Natural killer cell (primary cell): ENCODE measurements around the gene RASGRP2. TPM values are rescaled to one million over a fixed set of nuclear protein-coding genes. Genes with fewer than 3 reads are reported as not detected.

Experiments
- ATAC-seq, 3 donors: fragments of 150-1000 bp in 2 of 3; fragments of 200-7000 bp in 1 of 3; cut with Tn5 transposase; 1 replicate in 1 of 3; 2 replicates in 2 of 3; pipeline ENCODE4 v1.10.0; 2021; ENCODE audit warnings: mild to moderate bottlenecking in 2 of 3, moderate library complexity in 2 of 3
- DNase-seq, 2 donors: peaks; one replicate each; pipeline versions ENCODE4 v3.0.0 to v3.0.0-alpha.2; 2013 to 2021; ENCODE audit warnings: mixed read lengths in 1 of 2
- H3K27ac ChIP-seq: one replicate; pipeline ENCODE4 v1.5.1; 2013; ENCODE audit warnings: mild to moderate bottlenecking, low read length
- H3K27me3 ChIP-seq: one replicate; pipeline ENCODE4 v1.6.1; 2013; ENCODE audit warnings: low read length; ENCODE audit not compliant: control insufficient read depth, insufficient read depth
- H3K36me3 ChIP-seq: one replicate; pipeline ENCODE4 v1.6.1; 2013; ENCODE audit warnings: low read length; ENCODE audit not compliant: control insufficient read depth, insufficient read depth
- H3K4me1 ChIP-seq: one replicate; pipeline ENCODE4 v1.6.1; 2013; ENCODE audit warnings: low read length; ENCODE audit not compliant: control insufficient read depth, insufficient read depth
- H3K4me3 ChIP-seq: one replicate; pipeline ENCODE4 v1.5.1; 2013; ENCODE audit warnings: low read length
- H3K9me3 ChIP-seq: one replicate; pipeline ENCODE4 v1.6.1; 2013; ENCODE audit warnings: low read length; ENCODE audit not compliant: control insufficient read depth, insufficient read depth
- H3K27ac Mint-ChIP-seq, 2 donors: one replicate each; pipeline ENCODE4 v1.8.0; 2022; ENCODE audit warnings: mild to moderate bottlenecking in 2 of 2, mixed read lengths in 2 of 2, moderate library complexity in 1 of 2
- H3K27me3 Mint-ChIP-seq, 2 donors: one replicate each; pipeline ENCODE4 v1.8.0; 2022; ENCODE audit warnings: low read depth in 2 of 2, mixed read lengths in 2 of 2
- H3K36me3 Mint-ChIP-seq: one replicate; pipeline ENCODE4 v1.8.0; 2022; ENCODE audit warnings: mixed read lengths
- H3K4me1 Mint-ChIP-seq, 2 donors: one replicate each; pipeline ENCODE4 v1.8.0; 2022; ENCODE audit warnings: mixed read lengths in 2 of 2
- H3K4me3 Mint-ChIP-seq: one replicate; pipeline ENCODE4 v1.8.0; 2022; ENCODE audit warnings: mild to moderate bottlenecking, moderate library complexity, mixed read lengths
- H3K9me3 Mint-ChIP-seq, 2 donors: one replicate each; pipeline ENCODE4 v1.8.0; 2022; ENCODE audit warnings: mixed read lengths in 2 of 2
- WGBS: methylation state at CpG from one replicate; pipeline ENCODE4 v1.1.7; 2013; ENCODE audit warnings: missing lambda C conversion rate; ENCODE audit not compliant: insufficient coverage; 5-methylcytosine and 5-hydroxymethylcytosine counted together
- intact Hi-C: fragments of 100-400 bp; cut with micrococcal nuclease; formaldehyde crosslinking; loops from one replicate; pipeline ENCODE4 v1.14.2; 2022
- total RNA-seq, 4 donors: library from RNA; stranded (reverse); fragments of 120-200 nt in 1 of 4; gene quantifications; one replicate each; pipeline versions ENCODE4 v1.2.3 to v1.2.4, GENCODE V29; 2013 to 2022
- TF ChIP-seq, protein P1 (sequence below): fragments of 200-600 bp; IDR thresholded peaks from one replicate; pipeline ENCODE4 v1.8.0; 2022; ENCODE audit warnings: antibody characterized with exemption

Gene RASGRP2
- total RNA-seq, 3 donors from 2014 or later (not counting 1 experiment from before 2014, with no cell fraction given) = 371 to 417 (median 394) TPM

DNA sequence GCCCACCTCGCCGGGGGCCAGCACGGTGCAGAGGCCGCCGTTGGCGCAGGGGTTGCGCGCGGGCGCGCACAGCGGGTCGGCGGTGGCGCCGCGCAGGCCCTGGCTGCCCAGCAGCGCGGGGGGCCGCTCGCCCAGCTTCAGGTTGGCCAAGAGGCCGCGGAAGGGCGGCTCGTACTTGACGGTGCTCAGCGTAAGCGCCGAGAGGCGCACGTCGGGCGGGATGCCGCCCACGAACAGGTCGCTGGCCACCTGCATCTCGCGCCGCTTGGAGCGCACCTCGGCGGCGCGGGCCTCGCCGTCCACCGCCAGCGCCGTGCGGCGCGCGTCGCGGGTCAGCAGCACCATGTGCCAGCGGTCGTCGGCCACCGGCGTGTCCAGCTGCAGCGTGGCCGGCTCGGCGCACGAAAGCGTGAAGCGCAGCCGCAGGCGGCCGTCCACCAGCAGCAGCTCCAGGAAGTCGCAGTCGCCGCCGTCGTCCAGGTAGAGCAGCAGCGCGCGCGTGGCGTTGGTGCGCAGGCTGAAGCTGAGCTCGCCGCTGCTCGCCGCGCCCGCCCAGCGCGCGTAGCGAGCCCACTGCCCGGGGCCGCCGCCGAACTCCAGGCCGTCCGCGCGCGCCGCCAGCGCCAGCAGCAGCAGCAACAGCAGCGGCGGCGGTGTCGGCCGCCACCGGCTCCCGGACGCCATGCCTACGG, 30.8 kb downstream of the RASGRP2 start:
- Mint-ChIP-seq H3K4me3 (no peak overlapping the region), H3K27me3 (peaks cover 54 to 72% of the 10 kb centered on the region in 2 donors), H3K9me3 (no peaks in the 10 kb centered on the region), H3K27ac (no peak overlapping the region), H3K36me3 (no peaks in the 10 kb centered on the region), H3K4me1 (peaks cover 10 to 21% of the 10 kb centered on the region in 2 donors)
- no peaks in the 10 kb centered on the region for H3K9me3 ChIP-seq
- H3K4me1 ChIP-seq = peaks cover 12% of the 10 kb centered on the region
- ATAC-seq (peak in 2 of 3 donors; percentile 61 to 68), DNase-seq (peak in 1 of 2 donors; percentile 44)
- intact Hi-C loops = no loop called here
- no peaks in the 10 kb centered on the region for H3K36me3 ChIP-seq
- TF ChIP-seq, protein P1, sequence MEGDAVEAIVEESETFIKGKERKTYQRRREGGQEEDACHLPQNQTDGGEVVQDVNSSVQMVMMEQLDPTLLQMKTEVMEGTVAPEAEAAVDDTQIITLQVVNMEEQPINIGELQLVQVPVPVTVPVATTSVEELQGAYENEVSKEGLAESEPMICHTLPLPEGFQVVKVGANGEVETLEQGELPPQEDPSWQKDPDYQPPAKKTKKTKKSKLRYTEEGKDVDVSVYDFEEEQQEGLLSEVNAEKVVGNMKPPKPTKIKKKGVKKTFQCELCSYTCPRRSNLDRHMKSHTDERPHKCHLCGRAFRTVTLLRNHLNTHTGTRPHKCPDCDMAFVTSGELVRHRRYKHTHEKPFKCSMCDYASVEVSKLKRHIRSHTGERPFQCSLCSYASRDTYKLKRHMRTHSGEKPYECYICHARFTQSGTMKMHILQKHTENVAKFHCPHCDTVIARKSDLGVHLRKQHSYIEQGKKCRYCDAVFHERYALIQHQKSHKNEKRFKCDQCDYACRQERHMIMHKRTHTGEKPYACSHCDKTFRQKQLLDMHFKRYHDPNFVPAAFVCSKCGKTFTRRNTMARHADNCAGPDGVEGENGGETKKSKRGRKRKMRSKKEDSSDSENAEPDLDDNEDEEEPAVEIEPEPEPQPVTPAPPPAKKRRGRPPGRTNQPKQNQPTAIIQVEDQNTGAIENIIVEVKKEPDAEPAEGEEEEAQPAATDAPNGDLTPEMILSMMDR = no peak
- H3K4me3 ChIP-seq = no peak overlapping the region
- 4% methylated on average over 111 of the region's 111 CpGs for WGBS
- peaks cover 28% of the 10 kb centered on the region for H3K27me3 ChIP-seq
- no peak overlapping the region for H3K27ac ChIP-seq

DNA sequence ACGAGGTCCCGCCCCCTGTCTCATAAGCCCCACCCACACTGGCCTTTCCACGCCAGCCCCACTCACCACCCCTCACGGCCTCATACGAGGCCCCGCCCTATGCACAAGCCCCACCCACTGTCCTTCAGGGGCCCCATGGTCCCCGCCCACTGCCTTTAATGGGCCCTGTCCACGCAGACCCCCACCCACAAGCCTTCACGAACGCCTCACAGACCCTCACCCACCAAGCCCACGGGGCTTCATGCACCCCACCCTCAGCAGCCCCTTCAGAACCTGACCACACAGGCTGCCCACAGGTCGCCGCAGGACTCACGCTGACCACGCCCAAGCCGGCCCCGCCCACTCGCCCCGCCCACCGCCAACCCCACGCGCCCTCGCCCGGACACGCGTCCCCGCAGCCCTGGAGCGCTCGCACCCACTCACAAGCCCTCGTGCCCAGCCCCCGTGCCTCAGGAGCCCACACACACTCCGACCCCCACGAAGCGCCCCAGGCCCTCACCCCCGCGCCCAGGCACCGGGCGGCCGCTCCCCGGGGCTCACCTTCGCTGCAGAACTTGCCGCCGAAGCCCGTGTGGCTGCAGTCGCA, 31.4 kb downstream of the RASGRP2 start:
- H3K27ac ChIP-seq = no peak overlapping the region
- Mint-ChIP-seq H3K27me3 (peaks cover 51 to 70% of the 10 kb centered on the region in 2 donors), H3K4me3 (peak overlapping the region; percentile 71), H3K9me3 (no peaks in the 10 kb centered on the region), H3K36me3 (no peaks in the 10 kb centered on the region), H3K27ac (peak overlapping the region in 1 of 2 donors; percentile 21), H3K4me1 (peaks cover 10 to 21% of the 10 kb centered on the region in 2 donors)
- WGBS = 10% methylated on average over 45 of the region's 45 CpGs
- H3K27me3 ChIP-seq = peaks cover 28% of the 10 kb centered on the region
- peaks cover 12% of the 10 kb centered on the region for H3K4me1 ChIP-seq
- ATAC-seq (peak; percentile 30 to 57 (median 56)), DNase-seq (peak in 1 of 2 donors; percentile 30)
- H3K4me3 ChIP-seq = no peak overlapping the region
- no peaks in the 10 kb centered on the region for H3K36me3 ChIP-seq
- H3K9me3 ChIP-seq = no peaks in the 10 kb centered on the region
- intact Hi-C loops = no loop called here
- TF ChIP-seq, protein P1 = no peak

DNA sequence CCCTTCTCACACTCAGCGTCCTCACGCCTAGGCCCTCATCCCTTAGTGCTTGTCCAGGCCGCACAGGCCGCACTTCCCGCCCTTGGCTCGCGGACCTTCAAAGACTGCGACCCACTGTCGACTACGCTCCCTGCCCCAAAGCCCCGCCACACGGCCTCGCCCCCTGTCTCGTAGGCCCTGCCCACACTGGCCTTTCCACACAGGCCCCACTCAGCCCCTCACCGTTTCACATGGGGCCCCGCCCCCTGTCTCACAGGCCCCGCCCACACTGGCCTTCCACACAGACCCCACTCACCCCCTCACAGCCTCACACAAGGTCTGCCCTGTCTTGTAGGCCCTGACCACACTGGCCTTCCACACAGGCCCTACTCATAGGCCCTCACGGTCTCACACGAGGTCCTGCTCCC, 32.0 kb downstream of the RASGRP2 start:
- WGBS = 58% methylated on average over 19 of the region's 19 CpGs
- Mint-ChIP-seq H3K36me3 (no peaks in the 10 kb centered on the region), H3K27me3 (peaks cover 45 to 64% of the 10 kb centered on the region in 2 donors), H3K4me3 (peak overlapping the region; percentile 71), H3K4me1 (peaks cover 10 to 21% of the 10 kb centered on the region in 2 donors), H3K27ac (peak overlapping the region in 1 of 2 donors; percentile 21), H3K9me3 (no peaks in the 10 kb centered on the region)
- TF ChIP-seq, protein P1 = no peak
- no peak overlapping the region for H3K4me3 ChIP-seq
- intact Hi-C loops = no loop called here
- H3K36me3 ChIP-seq = no peaks in the 10 kb centered on the region
- ATAC-seq (peak in 1 of 3 donors; percentile 9), DNase-seq (no peak)
- no peak overlapping the region for H3K27ac ChIP-seq
- H3K27me3 ChIP-seq = peaks cover 28% of the 10 kb centered on the region
- peaks cover 12% of the 10 kb centered on the region for H3K4me1 ChIP-seq
- H3K9me3 ChIP-seq = no peaks in the 10 kb centered on the region
